Epidermal melanocyte (primary cell): ENCODE measurements around the gene RNF121.

Source experiments
- DNase-seq: peaks from one replicate; pipeline ENCODE4 v3.0.0; 2011; ENCODE audit warnings: low spot score; ENCODE audit not compliant: insufficient read length

The RNF121 gene

DNA sequence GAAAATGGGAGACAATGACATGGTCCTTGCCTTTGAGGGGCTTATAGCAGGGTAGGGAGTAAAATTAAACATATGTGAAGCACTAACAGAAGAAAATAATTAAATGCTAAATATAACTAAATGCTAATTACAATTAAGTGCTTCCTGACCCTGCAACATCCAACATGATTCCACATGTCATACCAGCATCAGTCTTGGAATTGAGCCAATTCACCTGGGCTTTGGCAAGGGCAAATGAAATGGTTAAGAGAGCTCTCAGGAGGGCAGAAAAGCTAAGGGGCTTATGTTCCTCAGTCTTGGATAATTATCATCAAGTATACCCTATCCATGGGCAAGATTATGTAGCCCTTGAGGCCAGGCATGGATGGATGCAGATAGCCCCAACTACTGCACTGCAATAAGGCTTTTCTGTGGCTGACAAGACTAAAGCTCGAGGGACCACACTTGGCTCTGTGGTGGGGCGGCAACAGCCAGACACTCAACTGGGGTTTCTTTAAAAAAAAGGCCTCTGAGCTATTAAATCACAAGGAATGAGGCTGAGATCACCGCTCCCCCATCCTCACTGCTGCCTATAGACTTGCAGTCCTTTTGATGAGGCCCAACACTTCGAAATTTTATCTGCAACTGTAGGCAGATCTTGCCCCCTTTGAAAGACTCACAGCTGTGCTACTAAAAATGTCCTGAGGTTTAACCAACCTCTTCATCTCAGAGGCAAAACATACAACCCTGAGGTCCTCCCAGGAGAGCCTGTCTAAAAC is 108.9 kb downstream of the RNF121 start:
- DNase-seq, result no peak

DNA sequence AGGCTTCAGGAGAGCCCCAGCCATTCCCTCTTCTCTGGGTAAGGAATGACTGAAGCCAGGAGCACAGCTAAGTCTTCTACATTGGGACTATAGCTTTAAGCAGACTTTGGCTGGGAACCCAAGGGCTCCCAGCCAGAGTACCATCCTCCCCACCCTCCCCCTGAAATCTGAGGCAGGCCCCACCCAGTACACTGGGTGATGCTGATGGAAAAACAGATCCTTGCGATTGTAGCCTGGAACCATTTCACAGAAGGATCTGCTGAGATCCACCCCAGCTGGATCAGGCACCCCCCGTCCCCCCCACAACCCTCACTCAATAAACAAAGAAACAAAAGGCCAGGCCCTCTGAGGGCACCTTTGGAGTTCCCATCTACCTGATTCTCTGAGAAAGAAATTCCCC is 109.6 kb downstream of the RNF121 start:
- DNase-seq, result peak; percentile 67

DNA sequence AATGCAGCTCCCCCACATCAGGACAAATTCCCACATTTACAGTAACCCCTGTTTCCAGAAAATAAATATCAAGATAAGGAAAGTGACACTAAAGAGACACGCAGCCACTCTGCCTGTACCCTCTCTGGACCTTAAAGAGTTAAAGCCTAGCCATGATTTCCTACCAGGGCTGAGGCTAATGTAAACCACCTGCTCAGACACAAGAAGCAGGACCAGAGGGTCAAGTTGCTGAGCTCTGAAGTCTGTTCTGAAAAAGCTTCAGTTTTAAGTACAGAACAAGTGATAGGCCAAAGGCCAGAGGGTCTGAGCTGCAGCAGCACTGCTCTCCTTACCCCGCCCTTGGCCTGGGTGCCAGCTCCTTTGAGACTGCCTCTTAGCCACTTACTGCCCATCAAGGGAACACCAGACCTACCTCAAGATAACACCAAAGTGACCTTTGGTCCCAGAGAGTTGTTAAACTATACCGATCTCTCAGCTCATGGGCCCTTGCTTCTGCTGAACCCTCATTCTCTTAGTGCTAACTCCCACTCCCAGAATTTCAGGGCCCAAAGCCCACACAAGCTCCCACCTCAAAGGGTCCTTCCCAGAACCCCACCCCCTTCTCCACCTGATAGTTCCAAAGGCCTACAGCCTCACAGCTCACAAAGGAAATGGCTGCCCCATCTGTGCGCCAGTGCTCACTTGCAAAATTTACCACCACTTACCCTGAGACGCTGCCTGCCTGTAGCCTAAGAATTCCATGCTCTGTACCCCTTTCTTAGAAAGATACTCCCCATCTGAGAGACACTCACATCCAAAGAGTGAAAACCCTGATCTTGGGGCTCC is 110.4 kb downstream of the RNF121 start:
- no peak for DNase-seq

DNA sequence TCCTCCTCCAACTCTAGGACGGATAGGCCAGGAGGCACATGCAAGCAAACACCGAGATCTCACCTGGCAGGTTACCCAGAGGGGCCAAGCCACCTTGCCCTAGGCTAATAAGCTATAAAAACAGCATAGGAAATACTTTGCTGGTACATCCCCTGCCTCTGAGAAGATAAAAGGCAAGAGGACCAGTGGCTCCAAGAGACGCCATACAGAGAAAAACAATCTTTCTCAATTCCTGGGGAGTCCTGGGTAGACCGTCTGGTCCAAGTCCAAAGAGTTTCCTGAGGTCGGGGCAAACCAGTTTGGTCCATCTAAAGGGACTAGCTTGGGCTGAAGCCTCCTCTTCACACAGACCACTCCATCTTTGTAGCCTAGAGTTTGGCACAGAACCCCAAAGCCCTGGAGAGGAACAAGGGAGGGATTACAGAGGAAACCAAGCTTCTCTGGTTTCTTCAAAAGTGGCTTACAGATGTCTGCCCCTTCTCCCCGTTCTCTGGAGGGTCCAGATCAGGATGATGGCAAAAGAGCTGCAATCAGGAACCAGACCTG is 111.1 kb downstream of the RNF121 start:
- DNase-seq, result no peak

DNA sequence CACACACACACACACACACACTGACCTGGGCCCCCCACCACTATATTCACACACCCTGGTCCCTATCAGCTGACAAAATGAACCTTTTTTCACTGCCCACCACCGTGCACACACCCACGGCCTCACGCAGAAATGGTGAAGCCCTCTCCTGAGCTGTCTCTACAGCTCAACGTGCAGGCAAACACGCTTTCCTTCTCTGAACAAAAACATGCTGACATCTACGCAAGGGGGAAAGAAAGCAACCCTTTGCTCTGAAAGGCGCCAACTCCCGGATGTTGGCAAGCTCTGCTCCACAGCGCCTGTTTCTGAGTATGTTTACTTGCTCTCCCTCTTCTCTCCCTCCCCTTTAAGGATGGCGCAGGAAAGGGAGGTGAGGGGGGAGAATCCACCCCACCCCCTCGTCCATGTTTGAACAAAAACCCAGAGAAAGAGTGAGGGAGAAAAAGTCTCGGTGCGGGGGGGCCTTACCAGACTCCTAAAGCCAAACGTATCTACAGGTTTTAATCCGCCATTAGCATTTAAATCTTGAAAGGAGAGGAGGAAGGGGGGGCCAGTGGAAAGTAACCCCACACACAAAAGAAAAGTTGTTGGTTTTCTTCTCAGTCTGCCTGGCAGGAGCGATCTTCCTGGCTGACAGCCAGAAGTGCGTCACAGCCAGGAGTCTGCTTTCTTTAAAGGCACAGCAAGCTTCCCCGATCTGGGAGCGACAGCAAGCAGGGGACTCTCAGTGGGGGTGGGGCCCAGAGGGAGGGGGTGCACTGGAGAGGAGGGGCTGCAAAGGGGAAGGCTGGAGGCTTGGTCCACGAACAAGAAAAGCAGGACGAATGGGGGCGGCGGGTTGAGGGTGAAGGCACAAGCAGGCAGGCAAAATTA is 111.9 kb downstream of the RNF121 start:
- DNase-seq, result peak; percentile 86

DNA sequence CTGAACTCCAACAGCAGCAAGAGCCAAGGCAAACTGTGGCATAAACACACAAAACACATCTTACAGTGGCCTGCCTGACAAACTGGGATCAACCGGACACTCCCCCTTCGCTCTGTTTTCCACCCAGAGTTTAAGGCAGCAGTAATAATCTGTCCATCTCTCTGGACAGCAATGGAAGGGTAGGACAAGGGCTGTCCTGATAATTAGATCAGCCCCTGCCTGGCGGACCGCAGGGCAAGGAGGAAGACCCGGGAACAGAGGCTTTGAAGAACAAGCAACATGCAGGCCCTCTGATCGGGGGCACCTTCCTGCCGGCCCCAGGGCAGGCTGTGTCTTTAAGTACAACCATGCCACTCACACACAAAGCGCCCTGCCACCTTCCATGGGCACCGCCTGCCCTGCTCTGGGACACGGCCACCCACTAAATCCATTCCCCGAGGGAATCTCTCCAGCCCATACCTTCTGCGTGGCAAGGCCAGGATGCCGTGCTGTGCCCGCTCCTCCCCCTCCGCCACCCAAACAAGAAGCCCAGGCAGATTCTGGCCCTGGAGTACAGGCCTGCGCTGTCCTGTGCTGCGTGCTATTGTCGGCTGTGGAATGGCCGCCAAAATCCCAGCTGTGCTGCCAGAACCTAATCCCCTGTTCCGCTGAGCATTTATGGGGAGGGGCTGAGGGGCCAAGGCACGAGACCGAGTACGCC is 112.7 kb downstream of the RNF121 start:
- DNase-seq, result peak; percentile 70

DNA sequence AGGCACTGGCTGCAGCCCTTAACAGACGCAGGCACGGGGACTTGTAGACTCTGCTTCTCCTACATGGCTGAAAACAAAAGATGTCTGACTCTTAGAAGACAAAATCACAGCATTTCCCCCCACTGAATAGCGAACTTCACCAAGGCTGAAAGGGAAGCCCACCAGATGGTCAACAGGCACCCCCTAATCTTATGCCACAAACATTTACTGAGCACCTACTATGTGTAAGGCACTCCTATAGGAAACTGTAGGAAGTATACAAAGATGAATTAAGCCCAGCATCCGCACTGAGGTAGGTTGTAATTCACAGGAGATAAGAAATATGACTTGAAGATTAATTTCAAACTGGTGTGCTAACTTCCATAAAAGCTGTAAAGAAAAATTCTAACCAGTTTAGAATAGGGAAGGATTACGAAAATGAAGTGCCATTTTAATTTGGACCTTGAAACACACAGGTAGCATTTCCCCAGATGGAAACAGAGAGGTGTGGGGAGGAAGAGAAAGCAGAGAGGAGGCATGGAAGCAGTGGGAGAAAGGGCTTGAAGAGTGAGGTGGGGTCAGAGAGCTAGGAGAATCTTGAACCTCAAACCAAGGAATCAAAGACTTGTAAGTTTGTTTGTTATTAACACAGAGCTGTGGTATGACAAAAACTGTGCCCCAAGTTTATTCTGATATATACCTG is 113.4 kb downstream of the RNF121 start:
- no peak for DNase-seq

DNA sequence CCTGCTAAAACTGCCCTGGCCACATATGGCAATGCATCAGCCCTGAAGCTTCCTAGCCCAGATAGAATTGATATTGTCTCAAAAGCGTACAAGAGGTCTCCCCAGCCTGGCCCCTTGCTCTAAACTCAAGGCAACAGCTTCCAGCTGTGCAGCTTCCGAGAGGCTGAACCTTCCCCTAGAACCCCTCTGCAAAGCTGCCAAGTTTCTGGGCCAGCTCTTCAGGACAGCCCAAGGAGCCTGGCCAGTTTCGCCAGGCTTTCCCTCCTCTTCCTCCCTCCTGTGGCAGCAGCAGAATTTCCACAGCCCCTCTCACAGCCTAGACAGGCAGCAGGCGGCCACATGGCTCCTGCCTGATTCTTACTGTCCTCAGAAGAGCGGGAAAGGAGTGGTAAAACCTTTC is 117.0 kb downstream of the RNF121 start:
- no peak for DNase-seq
